ENCODE results near the gene CD55.

Gene CD55

DNA sequence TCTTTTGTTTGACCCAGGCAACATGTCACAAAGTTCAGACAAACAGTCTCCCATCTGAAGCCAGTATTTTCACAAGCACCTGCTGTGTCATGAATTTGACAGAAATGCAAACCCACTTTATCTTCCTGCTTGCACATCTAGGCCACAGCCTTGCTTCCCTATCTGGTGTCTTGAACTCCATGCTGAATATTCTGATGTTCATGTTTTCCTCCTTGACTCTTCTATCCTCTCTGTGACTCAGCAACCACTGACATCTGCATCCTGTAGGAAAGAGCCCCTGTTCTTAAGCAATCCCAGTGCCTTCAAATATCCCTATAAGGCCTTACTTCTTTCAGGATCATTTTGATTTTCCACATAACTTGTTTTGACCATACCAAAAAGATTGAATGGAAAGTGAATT is 6.5 kb downstream of the CD55 start:
- FAIRE-seq = no peak
- DNase-seq (ENCODE audit: insufficient read length, low spot score) = no peak

DNA sequence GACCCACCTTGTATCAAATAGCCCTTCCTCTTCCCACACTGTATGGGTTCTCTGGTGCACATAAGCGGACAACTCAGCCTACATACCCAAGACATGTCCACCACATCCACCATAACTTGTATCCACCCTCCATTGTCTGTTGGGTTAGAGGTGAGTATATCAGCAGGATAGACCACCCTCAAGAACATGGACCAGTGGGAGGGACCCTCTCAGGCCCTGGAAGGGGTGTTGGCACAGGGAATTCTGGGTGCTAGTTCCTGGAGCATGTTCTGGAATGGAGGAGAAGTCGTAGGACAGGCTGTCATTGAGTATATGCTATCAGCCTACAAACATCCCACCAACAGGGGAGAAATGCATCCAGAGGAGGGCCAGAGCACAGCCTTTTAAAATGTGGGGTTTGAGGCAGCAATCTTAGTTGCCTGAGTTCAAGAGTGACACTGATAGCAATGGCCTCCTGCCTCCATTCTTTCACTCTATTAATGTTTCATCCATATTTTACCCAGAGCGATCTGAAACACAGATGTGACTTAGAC is 7.5 kb downstream of the CD55 start:
- no peak for DNase-seq (ENCODE audit: insufficient read length, low spot score)
- no peak for FAIRE-seq

DNA sequence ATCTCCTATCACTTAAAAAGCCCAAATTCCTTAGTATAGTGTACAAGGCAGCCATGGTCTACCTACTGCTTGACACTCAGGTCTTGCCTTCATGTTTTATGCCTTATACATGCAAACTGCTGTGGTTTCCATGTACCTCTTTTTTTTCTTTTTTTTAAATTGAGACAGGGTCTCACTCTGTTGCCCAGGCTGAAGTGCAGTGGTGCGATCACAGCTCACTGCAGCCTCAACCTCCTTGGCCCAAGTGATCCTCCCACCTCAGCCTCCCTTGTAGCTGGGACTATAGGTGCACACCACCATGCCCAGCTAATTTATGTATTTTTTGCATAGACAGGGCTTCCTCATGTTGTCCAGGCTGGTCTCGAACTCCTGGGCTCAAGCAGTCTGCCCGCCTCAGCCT is 8.0 kb downstream of the CD55 start:
- FAIRE-seq (no peak), DNase-seq (ENCODE audit: insufficient read length, low spot score) (no peak)

DNA sequence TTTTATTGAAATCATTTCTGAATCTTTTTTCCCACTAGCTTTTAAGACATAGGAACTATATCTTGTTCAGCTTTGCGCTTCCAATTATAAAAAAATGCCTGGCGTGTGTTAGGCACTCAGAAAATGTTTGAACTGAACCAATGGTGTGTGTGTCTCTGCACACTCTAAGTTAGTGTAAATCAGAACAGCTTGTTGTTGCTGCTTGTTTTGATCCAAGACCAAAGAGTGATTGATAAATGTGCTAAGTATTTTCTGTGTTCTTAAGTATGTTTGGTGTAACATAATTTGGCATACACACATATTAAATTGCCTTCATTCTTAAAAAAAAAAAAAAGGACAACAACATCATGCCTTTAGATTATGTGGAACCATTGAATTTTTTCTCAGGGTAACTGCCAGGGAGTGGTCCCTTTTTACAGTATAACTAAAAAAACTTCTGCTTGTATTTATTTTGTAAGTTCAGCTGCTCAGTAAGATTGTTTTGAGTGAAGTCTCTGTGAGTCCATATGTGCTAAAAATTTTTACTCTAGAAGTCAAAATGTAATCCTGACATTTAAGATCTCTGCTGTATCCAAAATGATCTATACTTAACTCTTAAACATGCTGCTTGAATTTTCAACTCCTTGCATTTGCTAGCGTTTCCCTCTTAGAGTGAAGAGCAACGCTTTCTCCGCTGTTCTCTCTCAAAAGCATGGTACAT is 8.7 kb downstream of the CD55 start:
- DNase-seq (ENCODE audit: insufficient read length, low spot score) (no peak), FAIRE-seq (no peak)

DNA sequence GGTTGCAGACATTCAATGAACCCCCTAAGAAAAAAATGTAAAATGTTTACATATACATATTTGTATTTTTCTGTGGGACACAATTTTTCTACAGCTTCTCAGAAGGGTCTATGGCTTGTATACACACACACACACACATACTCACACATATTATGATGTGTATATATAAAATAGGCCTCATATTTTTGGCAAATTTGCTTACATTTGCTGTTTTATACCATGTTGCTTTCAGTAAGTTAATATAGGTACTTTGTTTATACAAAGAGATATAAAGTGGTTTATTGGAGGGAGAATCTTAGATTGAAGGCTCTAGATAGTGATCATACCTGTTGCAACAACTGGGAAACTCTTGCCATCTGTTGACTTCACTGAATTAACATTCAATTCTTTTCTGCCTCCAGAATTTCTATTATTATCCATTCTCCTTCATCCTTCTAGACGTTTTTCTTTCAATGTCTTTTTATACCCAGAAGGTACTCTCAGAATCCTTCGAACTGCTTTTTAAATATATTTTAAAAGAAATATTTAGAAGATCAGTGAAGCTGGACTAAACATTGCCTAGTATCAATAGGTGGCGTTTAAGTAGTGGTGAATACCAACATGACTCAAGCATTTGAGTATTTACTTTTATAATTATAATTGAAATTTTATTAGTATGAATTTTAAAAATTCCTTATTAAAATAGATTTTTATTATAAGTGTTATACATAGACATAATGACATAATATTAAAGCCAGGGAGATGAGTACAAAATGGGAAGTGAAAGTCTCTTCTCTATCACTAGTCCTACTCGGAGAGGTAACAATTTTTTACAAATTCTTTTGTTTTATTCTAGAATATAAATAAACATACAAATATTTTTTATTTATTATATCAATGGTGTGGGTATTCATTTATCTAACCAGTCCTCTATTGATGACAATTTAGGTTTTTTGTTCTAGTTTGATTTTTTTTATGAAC is 10.2 kb downstream of the CD55 start:
- DNase-seq (ENCODE audit: insufficient read length, low spot score) = no peak
- FAIRE-seq = no peak

DNA sequence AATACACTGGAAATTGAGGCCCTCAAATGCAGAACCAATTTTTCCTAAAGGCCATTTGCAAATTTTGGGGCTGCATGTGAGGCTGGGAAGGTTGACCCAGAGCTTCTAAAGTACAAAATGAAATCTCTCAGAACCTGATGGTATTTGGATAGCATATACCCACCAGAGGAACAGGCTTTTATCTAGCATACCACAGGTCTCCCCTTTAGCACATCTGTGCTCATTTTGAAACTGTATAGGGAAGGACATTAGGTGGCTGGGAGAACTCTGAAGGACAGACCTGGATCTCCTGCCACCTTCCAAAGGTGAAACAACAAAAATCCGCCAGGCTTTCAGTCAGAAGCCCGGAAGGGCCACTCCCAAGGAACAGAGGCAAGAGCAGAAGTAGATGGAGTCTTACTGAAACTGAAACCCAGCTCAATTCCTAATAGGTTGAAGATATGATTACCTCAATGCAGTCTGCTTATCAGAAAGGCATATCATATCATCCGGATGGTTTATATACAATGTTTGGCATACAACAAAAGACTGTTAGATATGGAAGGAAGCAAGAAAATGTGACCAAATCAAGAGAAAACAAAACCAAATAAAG is 11.6 kb downstream of the CD55 start:
- FAIRE-seq = no peak
- DNase-seq (ENCODE audit: insufficient read length, low spot score) = no peak

DNA sequence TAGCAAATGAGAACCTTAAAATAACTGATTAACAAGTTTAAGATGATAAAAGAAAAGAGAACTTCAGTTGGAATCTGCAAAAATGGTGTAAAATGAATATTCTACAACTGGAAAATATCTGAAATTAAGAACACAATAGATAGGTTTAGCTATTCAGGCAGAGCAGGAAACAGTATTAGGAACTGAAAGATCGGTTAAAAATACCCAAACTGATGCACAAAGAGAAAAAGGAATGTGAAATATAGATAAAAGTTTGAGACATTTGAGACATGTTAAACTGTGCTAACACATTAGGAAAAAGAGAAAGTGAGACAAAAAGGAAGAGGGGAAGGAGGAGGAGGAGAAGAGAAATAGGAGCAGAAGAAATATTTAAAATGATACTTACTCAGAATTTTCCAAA is 12.1 kb downstream of the CD55 start:
- no peak for FAIRE-seq
- no peak for DNase-seq (ENCODE audit: insufficient read length, low spot score)

DNA sequence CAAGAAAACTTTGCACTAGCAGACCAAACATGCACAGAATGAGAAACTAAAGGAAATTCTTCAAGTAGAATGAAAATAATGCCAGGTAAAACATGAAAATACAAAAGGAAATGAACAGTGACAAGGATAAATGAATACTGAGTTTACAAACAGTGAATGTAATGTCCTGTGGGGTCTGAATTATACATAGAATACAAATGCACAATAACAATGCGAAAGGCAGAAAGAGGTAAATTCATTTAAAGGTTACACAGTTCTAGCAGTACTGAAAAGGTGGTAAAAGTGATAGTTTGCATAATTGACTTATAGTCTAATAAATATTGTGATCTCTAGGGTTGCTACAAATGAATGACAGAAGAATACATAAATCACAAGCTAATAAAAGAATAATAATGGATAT is 12.9 kb downstream of the CD55 start:
- no peak for DNase-seq (ENCODE audit: insufficient read length, low spot score)
- FAIRE-seq = peak; percentile 71

DNA sequence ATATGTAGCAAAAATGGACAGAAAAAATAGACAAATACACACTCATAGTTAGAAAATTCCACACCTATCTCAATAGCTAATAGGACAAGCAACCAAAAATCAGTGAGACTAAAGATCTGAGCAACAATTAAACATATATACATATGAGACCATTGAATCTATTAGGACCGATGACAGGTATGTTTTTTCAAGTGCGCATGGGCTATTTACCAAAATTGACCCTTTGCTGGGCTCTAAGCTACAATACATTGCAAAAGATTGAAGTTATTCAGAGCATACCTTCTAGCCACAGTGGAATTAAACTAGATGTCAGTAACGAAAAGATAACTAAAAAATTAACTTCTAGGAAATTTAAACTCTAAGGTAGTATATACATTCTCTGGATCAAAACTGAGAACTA is 13.7 kb downstream of the CD55 start:
- FAIRE-seq (no peak), DNase-seq (ENCODE audit: insufficient read length, low spot score) (no peak)

DNA sequence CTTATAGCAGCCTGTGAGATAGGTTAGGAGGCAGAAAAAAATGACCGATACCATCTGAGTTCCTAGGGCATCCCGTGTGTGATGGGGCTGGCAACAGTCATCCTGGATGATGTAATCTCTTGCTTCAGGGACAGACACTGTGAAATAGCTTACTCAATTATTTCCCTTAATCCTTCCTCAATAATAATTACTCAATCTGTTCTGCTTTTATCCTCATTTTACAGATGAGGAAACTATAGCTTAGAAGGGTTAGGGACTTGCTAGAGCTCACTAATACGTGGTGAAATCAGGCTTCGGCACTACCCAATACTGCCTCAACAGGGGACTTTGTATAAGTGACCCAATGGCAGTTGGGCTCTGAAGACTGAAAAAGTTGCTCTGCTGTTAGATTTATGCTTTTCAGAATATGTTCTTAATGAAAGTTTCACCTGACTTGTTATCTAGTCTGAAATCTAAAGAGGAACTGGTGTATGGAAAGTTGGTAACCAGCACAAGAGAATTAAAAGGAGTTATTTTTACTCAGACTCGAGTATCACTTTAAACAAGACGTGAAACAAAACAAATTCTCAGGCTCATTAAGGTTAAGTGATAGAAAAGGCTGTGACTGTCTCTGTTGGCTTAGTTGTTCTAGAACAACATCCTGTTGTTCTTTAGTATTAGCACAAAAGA is 14.4 kb downstream of the CD55 start:
- DNase-seq (ENCODE audit: insufficient read length, low spot score) = no peak
- peak; percentile 96 for FAIRE-seq

DNA sequence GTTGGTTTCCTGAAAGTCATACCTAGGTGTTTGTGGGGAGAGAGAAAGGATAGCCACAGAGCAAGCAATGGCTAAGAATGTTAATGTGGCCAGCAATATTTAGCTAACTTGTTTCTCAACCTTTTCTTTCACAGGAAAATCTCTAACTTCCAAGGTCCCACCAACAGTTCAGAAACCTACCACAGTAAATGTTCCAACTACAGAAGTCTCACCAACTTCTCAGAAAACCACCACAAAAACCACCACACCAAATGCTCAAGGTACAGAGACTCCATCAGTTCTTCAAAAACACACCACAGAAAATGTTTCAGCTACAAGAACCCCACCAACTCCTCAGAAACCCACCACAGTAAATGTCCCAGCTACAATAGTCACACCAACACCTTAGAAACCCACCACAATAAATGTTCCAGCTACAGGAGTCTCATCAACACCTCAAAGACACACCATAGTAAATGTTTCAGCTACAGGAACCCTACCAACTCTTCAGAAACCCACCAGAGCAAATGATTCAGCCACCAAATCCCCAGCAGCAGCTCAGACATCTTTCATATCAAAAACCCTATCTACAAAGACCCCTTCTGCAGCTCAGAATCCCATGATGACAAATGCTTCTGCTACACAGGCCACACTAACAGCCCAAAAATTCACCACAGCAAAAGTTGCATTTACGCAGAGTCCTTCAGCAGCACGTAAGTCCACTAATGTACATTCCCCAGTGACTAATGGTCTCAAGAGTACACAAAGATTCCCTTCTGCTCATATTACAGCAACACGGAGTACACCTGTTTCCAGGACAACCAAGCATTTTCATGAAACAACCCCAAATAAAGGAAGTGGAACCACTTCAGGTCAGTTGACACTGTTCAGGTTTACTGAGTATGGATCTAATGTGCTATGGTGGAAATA is 15.3 kb downstream of the CD55 start:
- DNase-seq (ENCODE audit: insufficient read length, low spot score) (no peak), FAIRE-seq (peak; percentile 90)

DNA sequence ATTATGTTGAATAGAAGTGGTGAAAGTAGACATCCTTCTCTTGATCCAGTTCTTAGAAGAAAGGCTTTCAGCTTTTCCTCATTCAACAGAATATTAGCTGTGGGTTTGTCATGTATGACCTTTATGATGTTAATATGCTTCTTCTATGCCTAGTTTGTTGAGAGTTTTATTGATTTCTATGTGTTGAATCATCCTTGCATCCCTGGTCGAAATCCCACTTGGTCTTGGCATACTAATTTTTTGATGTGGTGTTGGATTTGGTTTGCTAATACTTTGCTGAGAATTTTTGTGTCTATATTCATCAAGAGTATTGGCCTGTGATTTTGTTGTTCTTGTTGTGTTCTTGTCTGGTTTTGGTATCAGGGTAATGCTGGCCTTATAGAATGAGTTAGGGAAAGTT is 20.9 kb downstream of the CD55 start:
- no peak for FAIRE-seq
- no peak for DNase-seq (ENCODE audit: insufficient read length, low spot score)

DNA sequence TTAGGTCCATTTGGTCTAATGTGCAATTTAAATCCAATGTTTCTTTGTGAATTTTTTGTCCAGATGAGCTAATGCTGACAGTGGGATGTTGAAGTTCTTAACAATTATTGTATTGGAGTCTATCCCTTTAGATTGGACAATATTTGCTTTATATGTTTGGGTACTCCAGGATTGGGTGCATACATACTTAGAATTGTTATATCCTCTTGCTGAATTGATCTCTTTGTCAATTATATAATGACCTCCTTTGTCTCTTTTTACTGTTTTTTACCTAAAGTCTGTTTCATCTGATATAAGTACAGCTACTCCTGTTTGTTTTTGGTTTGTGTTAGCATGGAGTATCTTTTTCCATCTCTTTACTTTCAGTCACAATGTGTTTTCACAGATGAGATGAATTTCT is 22.2 kb downstream of the CD55 start:
- DNase-seq (ENCODE audit: insufficient read length, low spot score) = no peak
- no peak for FAIRE-seq

DNA sequence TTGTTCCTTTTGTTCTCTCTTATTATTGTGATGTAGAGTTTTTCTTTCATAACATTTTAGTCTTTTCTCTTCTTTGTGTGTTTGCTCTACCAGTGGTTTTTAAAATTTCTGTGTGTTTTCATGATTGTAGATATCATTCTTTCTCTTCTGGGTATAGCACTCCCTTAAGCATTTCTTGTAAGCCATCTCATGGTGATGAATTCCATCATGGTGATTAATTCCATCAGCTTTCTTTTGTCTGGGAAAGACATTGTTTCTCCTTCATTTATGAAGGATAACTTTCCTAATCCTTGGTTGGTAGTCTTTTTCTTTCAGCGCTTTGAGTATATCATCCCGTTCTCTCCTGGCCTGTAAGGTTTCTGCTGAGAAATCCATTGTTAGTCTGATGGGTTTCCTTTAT is 22.7 kb downstream of the CD55 start:
- DNase-seq (ENCODE audit: insufficient read length, low spot score) (no peak), FAIRE-seq (no peak)

DNA sequence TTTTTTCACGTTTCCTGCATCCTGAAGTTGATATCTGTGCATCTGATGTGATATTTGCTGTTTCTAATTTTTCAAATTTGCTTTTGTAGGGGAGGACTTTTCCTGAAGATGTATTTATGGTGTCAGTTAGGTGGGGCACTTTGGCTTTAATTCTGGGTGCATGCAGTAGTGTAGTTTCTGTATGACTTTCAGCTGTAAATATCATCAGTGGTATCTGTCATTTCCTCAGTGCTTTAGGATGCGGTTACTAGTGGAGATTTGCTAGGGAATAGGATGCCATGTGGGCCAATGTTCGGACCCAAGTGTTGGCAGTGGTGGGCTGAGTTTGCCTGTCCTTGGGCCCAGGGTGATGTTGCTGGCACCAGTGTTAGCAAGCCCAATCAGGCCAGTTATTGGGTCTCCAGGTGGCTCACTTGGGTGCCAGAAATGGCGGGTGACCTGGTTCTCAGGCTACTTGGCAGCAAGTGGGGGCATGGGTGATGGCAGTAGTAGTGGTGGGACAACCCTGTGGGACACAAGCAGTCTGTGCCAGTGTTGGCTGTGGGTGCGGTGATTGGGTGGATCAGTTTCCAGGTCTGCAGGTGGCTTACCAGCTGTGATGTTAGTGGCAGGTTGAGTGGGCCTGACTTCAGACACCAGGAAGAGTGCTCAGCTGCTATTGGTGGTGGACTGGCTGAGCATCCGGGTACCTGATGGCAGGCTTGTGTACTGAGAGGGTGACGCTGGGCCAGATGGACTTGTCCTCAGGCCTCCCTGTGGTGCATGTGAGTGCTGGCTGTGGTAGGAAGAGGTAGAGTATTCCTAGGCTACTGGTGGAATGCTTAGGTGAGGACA is 24.4 kb downstream of the CD55 start:
- no peak for DNase-seq (ENCODE audit: insufficient read length, low spot score)

DNA sequence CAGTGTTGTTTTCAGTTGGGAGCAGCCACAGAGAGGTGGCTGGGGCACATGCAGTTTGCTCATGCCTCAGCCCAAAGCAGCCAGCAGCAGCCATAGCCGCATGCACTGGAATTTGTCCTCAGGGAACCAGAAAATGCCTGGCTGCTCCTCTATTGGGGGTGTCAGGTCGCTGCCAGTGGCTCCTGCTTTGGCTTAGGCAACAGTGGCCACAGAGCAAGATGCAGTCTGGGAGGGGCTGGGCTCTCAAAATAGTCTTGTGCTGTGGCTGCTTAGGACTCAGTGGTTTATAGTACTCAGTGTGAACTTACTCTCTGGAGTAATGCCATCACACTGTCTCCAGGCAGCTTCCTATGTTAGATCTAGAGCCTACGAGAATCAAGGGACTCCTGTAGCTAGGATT is 25.0 kb downstream of the CD55 start:
- FAIRE-seq (no peak), DNase-seq (ENCODE audit: insufficient read length, low spot score) (no peak)

More for the DNA sequence above, 24.4 kb downstream of the CD55 start:
- no peak for FAIRE-seq

DNA sequence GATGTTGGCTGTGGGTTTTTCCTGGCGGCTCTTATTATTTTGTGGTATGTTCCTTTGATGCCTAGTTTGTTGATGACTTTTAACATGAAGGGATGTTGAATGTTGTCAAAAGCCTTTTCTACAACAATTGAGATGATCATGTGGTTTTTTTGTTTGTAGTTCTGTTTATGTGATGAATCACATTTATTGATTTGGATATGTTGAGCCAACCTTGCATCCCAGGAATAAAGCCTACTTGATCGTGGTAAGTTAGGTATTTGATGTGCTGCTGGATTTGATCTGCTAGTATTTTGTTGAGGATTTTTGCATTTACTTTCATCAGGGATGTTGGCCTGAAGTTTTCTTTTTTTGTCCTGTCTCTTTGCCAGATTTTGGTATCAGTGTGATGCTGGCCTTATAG is 28.5 kb downstream of the CD55 start:
- FAIRE-seq (no peak), DNase-seq (ENCODE audit: insufficient read length, low spot score) (no peak)

DNA sequence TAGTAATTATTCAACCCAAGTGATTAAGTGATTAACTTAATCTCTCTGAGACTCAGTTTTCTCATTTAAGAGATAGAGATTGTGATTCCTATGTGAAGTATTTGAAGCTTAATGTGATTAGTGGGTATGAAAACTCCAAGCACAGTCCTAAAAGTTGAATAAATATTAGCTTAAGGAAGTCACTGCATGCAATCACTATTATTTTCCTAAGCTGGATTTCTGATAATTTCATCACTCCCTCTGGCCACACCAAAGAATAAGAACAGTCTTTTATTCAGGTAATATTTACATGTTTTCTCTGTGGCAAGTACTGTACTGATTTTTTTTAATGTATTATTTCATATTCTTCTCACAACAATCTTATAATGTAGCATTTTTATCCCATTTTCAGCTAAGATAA is 31.1 kb downstream of the CD55 start:
- FAIRE-seq = no peak
- DNase-seq (ENCODE audit: insufficient read length, low spot score) = no peak

DNA sequence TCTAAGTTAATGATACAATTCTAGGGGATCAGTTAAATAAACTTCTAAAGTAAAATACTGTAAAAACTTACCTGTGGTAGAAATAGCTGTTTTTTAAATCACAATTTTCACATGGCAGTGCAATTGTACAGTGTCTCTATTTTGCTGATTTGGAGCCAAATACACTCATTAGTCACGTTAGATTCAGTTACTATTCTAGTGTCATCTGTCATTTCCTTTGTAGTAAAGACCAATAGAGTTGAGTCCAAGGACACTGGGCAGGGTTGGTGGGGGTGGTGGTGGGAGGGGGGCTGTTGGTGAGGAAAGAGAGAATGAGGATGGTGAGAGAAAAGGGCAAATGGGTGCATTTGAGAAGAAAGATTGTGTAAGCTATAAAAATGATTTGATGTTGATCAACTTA is 33.6 kb downstream of the CD55 start:
- DNase-seq (ENCODE audit: insufficient read length, low spot score) (no peak), FAIRE-seq (peak; percentile 47)

All from GM19239 (cell line).